Neural cell (in vitro differentiated cells): Measurements from ENCODE around the gene SMARCC2. TPM values are rescaled to one million over a fixed set of nuclear protein-coding genes. Genes with fewer than 3 reads are reported as not detected.

Experiments used
- H2AFZ ChIP-seq: fragments of 200-600, 300-800 bp; sonication (generic), shearing (Covaris generic); 2 replicates; pipeline ENCODE4 v1.6.0; 2014; ENCODE audit warnings: low read depth, mild to moderate bottlenecking, antibody characterized with exemption, low read length, moderate library complexity
- H3F3A ChIP-seq: fragments of 200-600 bp; shearing (Covaris generic); 2 replicates; pipeline ENCODE4 v1.6.1; 2016; ENCODE audit warnings: mild to moderate bottlenecking, moderate library complexity, mixed read lengths, antibody characterized with exemption, low read length; ENCODE audit not compliant: insufficient read depth, poor library complexity, severe bottlenecking
- H3K27ac ChIP-seq: fragments of 200-600, 300-800 bp; sonication (generic), shearing (Covaris generic); 2 replicates; pipeline ENCODE4 v1.5.1; 2014; ENCODE audit warnings: mild to moderate bottlenecking, low read length, moderate library complexity
- H3K27me3 ChIP-seq: fragments of 300-800, 200-600 bp; sonication (generic), shearing (Covaris generic); 2 replicates; pipeline ENCODE4 v1.6.0; 2014; ENCODE audit warnings: mild to moderate bottlenecking, low read depth, low read length, moderate library complexity; ENCODE audit not compliant: insufficient read depth
- H3K36me3 ChIP-seq: fragments of 300-800, 200-600 bp; sonication (generic), shearing (Covaris generic); 2 replicates; pipeline ENCODE4 v1.5.1; 2014; ENCODE audit warnings: mild to moderate bottlenecking, antibody characterized with exemption, low read length, moderate library complexity; ENCODE audit not compliant: insufficient read depth
- H3K4me2 ChIP-seq: fragments of 300-800, 200-600 bp; sonication (generic), shearing (Covaris generic); 2 replicates; pipeline ENCODE4 v1.6.0; 2014; ENCODE audit warnings: mild to moderate bottlenecking, low read length
- H3K4me3 ChIP-seq: fragments of 300-800, 200-600 bp; sonication (generic), shearing (Covaris generic); 2 replicates; pipeline ENCODE4 v1.5.1; 2014; ENCODE audit warnings: mild to moderate bottlenecking, low read length, moderate library complexity
- H3K79me2 ChIP-seq: fragments of 200-600 bp; shearing (Covaris generic); replicated peaks from 2 replicates; pipeline ENCODE4 v1.6.0; 2014; ENCODE audit warnings: mild to moderate bottlenecking, low read length, moderate library complexity; ENCODE audit not compliant: insufficient read depth
- H3K9ac ChIP-seq: fragments of 300-800, 200-600 bp; sonication (generic), shearing (Covaris generic); 2 replicates; pipeline ENCODE4 v1.6.1; 2016; ENCODE audit warnings: mild to moderate bottlenecking, low read length, mixed read lengths
- H3K9me2 ChIP-seq: fragments of 200-600 bp; shearing (Covaris generic); 2 replicates; pipeline ENCODE4 v1.6.1; 2016; ENCODE audit warnings: mild to moderate bottlenecking, low read length, mixed read lengths; ENCODE audit not compliant: insufficient read depth
- H3K9me3 ChIP-seq: fragments of 200-600, 300-800 bp; sonication (generic), shearing (Covaris generic); 2 replicates; pipeline ENCODE4 v1.6.1; 2016; ENCODE audit warnings: mild to moderate bottlenecking, mixed run types, low read length, moderate library complexity, mixed read lengths
- H4K20me1 ChIP-seq: fragments of 200-600 bp; shearing (Covaris generic); 2 replicates; pipeline ENCODE4 v1.6.1; 2016; ENCODE audit warnings: mild to moderate bottlenecking, mixed run types; ENCODE audit not compliant: insufficient read depth
- EP300 ChIP-seq: fragments of 450-650 bp; conservative IDR thresholded peaks from 2 replicates; pipeline ENCODE4 v1.6.1; 2014; ENCODE audit warnings: antibody characterized with exemption, mild to moderate bottlenecking, moderate library complexity; ENCODE audit not compliant: poor library complexity, severe bottlenecking
- EZH2 ChIP-seq: fragments of 200-600, 300-800 bp; shearing (Covaris generic), sonication (generic); IDR thresholded peaks from 2 replicates; pipeline ENCODE4 v1.6.1; 2014; ENCODE audit warnings: antibody characterized with exemption, low read length, borderline replicate concordance, mild to moderate bottlenecking; ENCODE audit not compliant: insufficient read depth, poor library complexity, severe bottlenecking
- MXI1 ChIP-seq: fragments of 450-650 bp; conservative IDR thresholded peaks from 2 replicates; pipeline ENCODE4 v1.6.1; 2014; ENCODE audit warnings: antibody characterized with exemption, mild to moderate bottlenecking; ENCODE audit not compliant: poor library complexity, severe bottlenecking
- POLR2AphosphoS5 ChIP-seq: IDR thresholded peaks from 2 replicates; pipeline ENCODE4 v1.6.1; 2012
- RAD21 ChIP-seq: fragments of 450-650 bp; conservative IDR thresholded peaks from 2 replicates; pipeline ENCODE4 v1.6.1; 2014; ENCODE audit warnings: antibody characterized with exemption, mild to moderate bottlenecking, moderate library complexity
- REST ChIP-seq: IDR thresholded peaks from 2 replicates; pipeline ENCODE4 v1.6.1; 2012; ENCODE audit warnings: borderline replicate concordance
- SMC3 ChIP-seq: fragments of 450-650 bp; conservative IDR thresholded peaks from 2 replicates; pipeline ENCODE4 v1.6.1; 2014; ENCODE audit warnings: antibody characterized with exemption, mild to moderate bottlenecking, moderate library complexity; ENCODE audit not compliant: poor library complexity
- TAF1 ChIP-seq: IDR thresholded peaks from 2 replicates; pipeline ENCODE4 v1.6.1; 2012; ENCODE audit warnings: low read depth
- polyA plus RNA-seq: library from polyadenylated mRNA; depleted of rRNA; stranded (reverse); fragments of >200 nt; gene quantifications from 2 replicates; pipeline ENCODE4 v1.2.3, GENCODE V29; 2014
- TF ChIP-seq, protein P1 (sequence below): fragments of 450-650 bp; IDR thresholded peaks from 2 replicates; pipeline ENCODE4 v1.5.1; 2014; ENCODE audit warnings: antibody characterized with exemption, mild to moderate bottlenecking, moderate library complexity; ENCODE audit not compliant: poor library complexity, severe bottlenecking

SMARCC2 gene
- polyA plus RNA-seq, 1 donor from 2014 or later, result 85.6 TPM

GRCh38 chr12:56141946-56142784, 47.1 kb downstream of the SMARCC2 start:
- Histone ChIP-seq H3K9ac (no peak overlapping the region), H3K27ac (no peak overlapping the region), H3K9me2 (no peaks in the 10 kb centered on the region), H3K36me3 (no peaks in the 10 kb centered on the region), H3K27me3 (no peaks in the 10 kb centered on the region), H4K20me1 (no peaks in the 10 kb centered on the region), H3F3A (no peaks in the 10 kb centered on the region), H3K9me3 (no peaks in the 10 kb centered on the region), H3K79me2 (no peaks in the 10 kb centered on the region), H3K4me2 (no peak overlapping the region), H2AFZ (no peak overlapping the region), H3K4me3 (no peak overlapping the region)
- no peak for TF ChIP-seq POLR2AphosphoS5
- no peak for TF ChIP-seq MXI1
- TF ChIP-seq SMC3, result no peak
- no peak for TF ChIP-seq TAF1
- no peak for TF ChIP-seq EP300
- no peak for TF ChIP-seq RAD21
- no peak for TF ChIP-seq EZH2
- TF ChIP-seq REST, result no peak
- TF ChIP-seq, protein P1, sequence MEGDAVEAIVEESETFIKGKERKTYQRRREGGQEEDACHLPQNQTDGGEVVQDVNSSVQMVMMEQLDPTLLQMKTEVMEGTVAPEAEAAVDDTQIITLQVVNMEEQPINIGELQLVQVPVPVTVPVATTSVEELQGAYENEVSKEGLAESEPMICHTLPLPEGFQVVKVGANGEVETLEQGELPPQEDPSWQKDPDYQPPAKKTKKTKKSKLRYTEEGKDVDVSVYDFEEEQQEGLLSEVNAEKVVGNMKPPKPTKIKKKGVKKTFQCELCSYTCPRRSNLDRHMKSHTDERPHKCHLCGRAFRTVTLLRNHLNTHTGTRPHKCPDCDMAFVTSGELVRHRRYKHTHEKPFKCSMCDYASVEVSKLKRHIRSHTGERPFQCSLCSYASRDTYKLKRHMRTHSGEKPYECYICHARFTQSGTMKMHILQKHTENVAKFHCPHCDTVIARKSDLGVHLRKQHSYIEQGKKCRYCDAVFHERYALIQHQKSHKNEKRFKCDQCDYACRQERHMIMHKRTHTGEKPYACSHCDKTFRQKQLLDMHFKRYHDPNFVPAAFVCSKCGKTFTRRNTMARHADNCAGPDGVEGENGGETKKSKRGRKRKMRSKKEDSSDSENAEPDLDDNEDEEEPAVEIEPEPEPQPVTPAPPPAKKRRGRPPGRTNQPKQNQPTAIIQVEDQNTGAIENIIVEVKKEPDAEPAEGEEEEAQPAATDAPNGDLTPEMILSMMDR, result no peak

- Histone ChIP-seq H3K9ac (no peak overlapping the region), H3K9me2 (no peaks in the 10 kb centered on the region), H3K79me2 (no peaks in the 10 kb centered on the region), H3K4me2 (no peak overlapping the region), H4K20me1 (no peaks in the 10 kb centered on the region), H3K4me3 (no peak overlapping the region), H3K27ac (no peak overlapping the region), H3K36me3 (no peaks in the 10 kb centered on the region), H2AFZ (no peak overlapping the region), H3K9me3 (no peaks in the 10 kb centered on the region), H3F3A (no peaks in the 10 kb centered on the region), H3K27me3 (no peaks in the 10 kb centered on the region)
- TF ChIP-seq EZH2 (no peak), TAF1 (no peak), SMC3 (no peak), EP300 (no peak), RAD21 (no peak), REST (no peak), POLR2AphosphoS5 (no peak), MXI1 (no peak)
- TF ChIP-seq, protein P1, result no peak
Observed at GRCh38 chr12:56137853-56138571, 51.3 kb downstream of the SMARCC2 start.
